Measurements from ENCODE around the gene UBL7. TPM values are rescaled to one million over a fixed set of nuclear protein-coding genes. Genes with fewer than 3 reads are reported as not detected.

The UBL7 gene
- polyA plus RNA-seq, 3 donors: 43.4 to 103 (median 95.1) TPM

DNA sequence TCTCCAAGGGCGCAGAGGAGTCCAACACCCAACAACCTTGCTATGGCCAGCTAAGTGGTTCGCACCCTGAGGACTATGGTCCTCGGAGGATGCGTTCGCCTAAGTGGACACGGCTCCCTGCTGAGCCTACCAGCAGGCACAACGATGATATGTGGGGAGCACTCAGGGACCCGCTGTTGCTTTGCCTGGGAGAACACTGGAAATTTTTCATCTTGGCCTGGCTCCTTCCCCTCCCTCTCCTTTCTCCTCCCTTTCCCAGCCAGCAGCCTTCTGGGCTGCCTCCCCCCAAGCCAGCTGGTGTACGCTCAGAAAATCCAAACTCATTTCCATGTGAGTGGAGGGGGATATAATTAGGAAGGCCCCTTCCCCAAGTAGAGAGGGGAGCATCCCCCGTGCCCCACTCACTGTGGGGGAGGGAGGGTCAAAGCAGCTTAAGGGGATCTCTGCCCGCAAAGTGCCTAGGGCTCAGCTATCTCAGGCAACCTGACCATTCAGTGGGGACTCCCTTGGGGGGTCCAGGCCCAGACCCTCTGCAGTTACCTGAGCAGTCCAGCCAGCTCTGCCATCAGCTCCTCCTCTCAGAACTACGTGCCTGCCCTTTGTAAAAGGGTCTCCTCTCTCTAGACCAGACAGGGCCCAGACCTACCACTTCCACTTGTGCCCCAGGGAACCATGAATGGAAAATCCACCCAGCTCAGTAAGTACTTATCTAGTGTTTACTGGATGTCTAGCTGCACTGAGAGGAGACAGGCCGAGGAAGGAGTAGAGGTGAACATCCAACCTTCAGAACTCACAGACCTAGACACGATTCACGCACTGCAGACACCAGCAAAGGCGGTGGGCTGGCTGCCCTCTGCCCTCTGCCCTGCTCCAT lies 26.5 kb downstream of the UBL7 start:
- Histone ChIP-seq H3K4me3 (replicated peaks in 1 of 3; ENCODE audit: low read depth in 2 of 3, low read length in 3 of 3) (peak overlapping the region in 1 of 3 experiments; percentile 80), H3K36me3 (replicated peaks in 1 of 2; ENCODE audit: control insufficient read depth in 1 of 2, insufficient read depth in 2 of 2, low read length in 2 of 2) (no peaks in the 10 kb centered on the region), H3K27ac (ENCODE audit: low read depth in 1 of 2, low read length in 2 of 2) (peak overlapping the region; percentile 5 to 7), H3K9ac (ENCODE audit: insufficient read depth, low read length, poor library complexity, severe bottlenecking) (no peak overlapping the region), H4K20me1 (ENCODE audit: insufficient read depth, low read length) (no peaks in the 10 kb centered on the region), H2AFZ (ENCODE audit: insufficient read depth, low read depth, low read length, poor library complexity, severe bottlenecking) (peak overlapping the region; percentile 71), H3K4me1 (ENCODE audit: control insufficient read depth in 1 of 2, insufficient read depth in 2 of 2, low read length in 2 of 2) (peaks cover 20 to 28% of the 10 kb centered on the region in 2 donors), H3K4me2 (replicated peaks; ENCODE audit: extremely low read depth, low read length, poor library complexity, severe bottlenecking) (peak overlapping the region; percentile 78), H3K9me3 (replicated peaks in 1 of 2; ENCODE audit: control insufficient read depth in 1 of 2, insufficient read depth in 1 of 2, low read length in 2 of 2) (peaks cover 0 to 7% of the 10 kb centered on the region in 2 donors), H3K79me2 (ENCODE audit: insufficient read depth, low read length) (no peaks in the 10 kb centered on the region), H3K27me3 (ENCODE audit: control insufficient read depth in 2 of 2, insufficient read depth in 2 of 2, low read length in 2 of 2) (peaks cover 16 to 28% of the 10 kb centered on the region in 2 donors)
- intact Hi-C loops (cut with micrococcal nuclease): no loop called here
- Mint-ChIP-seq H3K9me3 (peaks cover 0 to 17% (median 0%) of the 10 kb centered on the region in 7 donors), H3K27ac (peak overlapping the region in 5 of 7 donors; percentile 41 to 80 (median 71)), H3K4me1 (peaks cover 26% of the 10 kb centered on the region), H3K36me3 (peaks cover 0 to 11% of the 10 kb centered on the region in 2 donors), H3K4me3 (peak overlapping the region; percentile 73 to 83), H3K27me3 (ENCODE audit: low read depth in 3 of 3) (peaks cover 23 to 49% (median 29%) of the 10 kb centered on the region in 3 donors)
- TF ChIP-seq, protein P1, sequence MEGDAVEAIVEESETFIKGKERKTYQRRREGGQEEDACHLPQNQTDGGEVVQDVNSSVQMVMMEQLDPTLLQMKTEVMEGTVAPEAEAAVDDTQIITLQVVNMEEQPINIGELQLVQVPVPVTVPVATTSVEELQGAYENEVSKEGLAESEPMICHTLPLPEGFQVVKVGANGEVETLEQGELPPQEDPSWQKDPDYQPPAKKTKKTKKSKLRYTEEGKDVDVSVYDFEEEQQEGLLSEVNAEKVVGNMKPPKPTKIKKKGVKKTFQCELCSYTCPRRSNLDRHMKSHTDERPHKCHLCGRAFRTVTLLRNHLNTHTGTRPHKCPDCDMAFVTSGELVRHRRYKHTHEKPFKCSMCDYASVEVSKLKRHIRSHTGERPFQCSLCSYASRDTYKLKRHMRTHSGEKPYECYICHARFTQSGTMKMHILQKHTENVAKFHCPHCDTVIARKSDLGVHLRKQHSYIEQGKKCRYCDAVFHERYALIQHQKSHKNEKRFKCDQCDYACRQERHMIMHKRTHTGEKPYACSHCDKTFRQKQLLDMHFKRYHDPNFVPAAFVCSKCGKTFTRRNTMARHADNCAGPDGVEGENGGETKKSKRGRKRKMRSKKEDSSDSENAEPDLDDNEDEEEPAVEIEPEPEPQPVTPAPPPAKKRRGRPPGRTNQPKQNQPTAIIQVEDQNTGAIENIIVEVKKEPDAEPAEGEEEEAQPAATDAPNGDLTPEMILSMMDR (IDR thresholded peaks at IDR 0.05): no peak
- DNase-seq: no peak
- WGBS (ENCODE audit: insufficient coverage): 65% methylated on average over 10 of the region's 16 CpGs

DNA sequence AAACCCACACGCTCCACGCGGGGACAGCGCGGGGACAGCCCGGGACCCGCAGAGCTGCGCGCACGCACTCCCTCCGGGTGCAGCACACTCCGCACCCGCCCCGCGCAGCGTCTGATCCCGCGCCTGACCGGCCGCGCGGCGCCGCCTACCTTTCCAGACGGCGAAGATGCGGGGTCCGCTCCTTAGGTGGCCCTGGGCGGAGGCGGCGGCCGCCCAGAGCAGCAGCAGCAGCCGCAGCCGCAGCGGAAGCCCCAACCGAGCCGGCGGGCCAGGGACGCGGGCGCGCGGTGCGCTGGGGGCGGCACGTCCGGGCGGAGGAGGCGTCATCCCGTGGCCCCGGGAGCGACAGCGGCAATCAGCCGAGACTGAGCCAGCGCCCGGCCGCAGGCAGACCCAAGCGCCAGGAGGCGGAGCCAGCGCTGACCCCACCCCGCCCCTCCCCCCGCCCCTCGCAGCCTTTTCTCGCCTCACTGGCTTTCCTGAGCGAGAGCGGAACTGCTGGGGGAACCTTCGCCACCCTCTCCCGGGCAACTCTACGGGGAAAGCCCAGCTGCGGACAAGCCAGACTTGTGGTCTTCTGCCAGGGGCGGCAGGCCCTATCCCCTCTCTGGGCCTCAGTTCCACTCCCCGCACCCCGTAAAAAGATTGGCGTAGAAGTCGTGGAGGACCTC lies 27.2 kb downstream of the UBL7 start, which contains the start of gene SEMA7A:
SEMA7A (minus strand) TSS at position 367 of the 671 bp plus-strand sequence; CDS start at position 327, 40 bp downstream.
- Histone ChIP-seq H3K27me3 (ENCODE audit: control insufficient read depth in 2 of 2, insufficient read depth in 2 of 2, low read length in 2 of 2) (peaks cover 16 to 28% of the 10 kb centered on the region in 2 donors), H2AFZ (ENCODE audit: insufficient read depth, low read depth, low read length, poor library complexity, severe bottlenecking) (peak within 1 kb of the TSS; percentile 71), H3K79me2 (ENCODE audit: insufficient read depth, low read length) (no peaks in the 10 kb centered on the region), H3K4me2 (replicated peaks; ENCODE audit: extremely low read depth, low read length, poor library complexity, severe bottlenecking) (peak within 1 kb of the TSS; percentile 78), H3K4me3 (replicated peaks in 1 of 3; ENCODE audit: low read depth in 2 of 3, low read length in 3 of 3) (peak within 1 kb of the TSS; percentile 28 to 80 (median 58)), H3K36me3 (replicated peaks in 1 of 2; ENCODE audit: control insufficient read depth in 1 of 2, insufficient read depth in 2 of 2, low read length in 2 of 2) (no peaks in the 10 kb centered on the region), H3K9me3 (replicated peaks in 1 of 2; ENCODE audit: control insufficient read depth in 1 of 2, insufficient read depth in 1 of 2, low read length in 2 of 2) (peaks cover 0 to 7% of the 10 kb centered on the region in 2 donors), H3K27ac (ENCODE audit: low read depth in 1 of 2, low read length in 2 of 2) (peak within 1 kb of the TSS; percentile 5 to 7), H3K9ac (ENCODE audit: insufficient read depth, low read length, poor library complexity, severe bottlenecking) (peak within 1 kb of the TSS; percentile 66), H3K4me1 (ENCODE audit: control insufficient read depth in 1 of 2, insufficient read depth in 2 of 2, low read length in 2 of 2) (peaks cover 28 to 36% of the 10 kb centered on the region in 2 donors), H4K20me1 (ENCODE audit: insufficient read depth, low read length) (no peaks in the 10 kb centered on the region)
- Mint-ChIP-seq H3K9me3 (peaks cover 0 to 17% (median 0%) of the 10 kb centered on the region in 7 donors), H3K4me3 (peak within 1 kb of the TSS; percentile 73 to 83), H3K27me3 (ENCODE audit: low read depth in 3 of 3) (peaks cover 23 to 49% (median 29%) of the 10 kb centered on the region in 3 donors), H3K27ac (peak within 1 kb of the TSS in 5 of 7 donors; percentile 41 to 80 (median 71)), H3K36me3 (peaks cover 0 to 11% of the 10 kb centered on the region in 2 donors), H3K4me1 (peaks cover 34% of the 10 kb centered on the region)
- DNase-seq: peak; percentile 78 to 88 (median 85)
- TF ChIP-seq, protein P1 (IDR thresholded peaks at IDR 0.05): no peak
- intact Hi-C loops (cut with micrococcal nuclease): no loop called here
- WGBS (ENCODE audit: insufficient coverage): under 1% methylated on average over 70 of the region's 75 CpGs
